ENCODE measurements around the gene TMEM53.
A peak's percentile ranks its signal among the peaks of the same experiment; 100 is the strongest.

The TMEM53 gene

GRCh38 chr1:44714944-44715571 lies 40.8 kb upstream of the TMEM53 start:
- Histone ChIP-seq H2AFZ (ENCODE audit: low read depth, low read length) (peak overlapping the region; percentile 89), H3K36me3 (ENCODE audit: insufficient read depth, low read length) (no peaks in the 10 kb centered on the region), H3K27me3 (ENCODE audit: insufficient read depth, low read length, poor library complexity) (no peaks in the 10 kb centered on the region), H3K79me2 (ENCODE audit: insufficient read depth, low read length) (no peaks in the 10 kb centered on the region), H3K9me3 (ENCODE audit: insufficient read depth, low read length, severe bottlenecking) (no peaks in the 10 kb centered on the region), H3K9ac (ENCODE audit: low read depth, low read length) (0 out of 2 replicates have a peak overlapping the region, but pooled peaks have one; percentile 14), H3K27ac (ENCODE audit: low read length) (no peak overlapping the region; the same call in none of the 2 replicates), H4K20me1 (ENCODE audit: insufficient read depth, low read length) (no peaks in the 10 kb centered on the region), H3K4me2 (ENCODE audit: insufficient read depth, low read length) (peak overlapping the region; percentile 60; the same call in 1 of the 2 replicates), H3K4me1 (ENCODE audit: insufficient read depth, low read length) (peaks cover 13% of the 10 kb centered on the region), H3K4me3 (ENCODE audit: low read depth in 1 of 2, low read length in 2 of 2) (peak overlapping the region in 1 of 2 experiments; percentile 20; a peak in 1 of 4 replicates)
- peak; percentile 81 for DNase-seq
- peak; percentile 97 for TF ChIP-seq CTCF (IDR thresholded peaks at IDR 0.05; ENCODE audit: borderline replicate concordance, extremely low read depth, low read length, poor library complexity, severe bottlenecking)
- TF ChIP-seq EZH2 (IDR thresholded peaks at IDR 0.05; ENCODE audit: borderline replicate concordance, low read depth, low read length, severe bottlenecking): no peak
- ATAC-seq (ENCODE audit: insufficient read depth, low read depth): peak; percentile 89

DNA sequence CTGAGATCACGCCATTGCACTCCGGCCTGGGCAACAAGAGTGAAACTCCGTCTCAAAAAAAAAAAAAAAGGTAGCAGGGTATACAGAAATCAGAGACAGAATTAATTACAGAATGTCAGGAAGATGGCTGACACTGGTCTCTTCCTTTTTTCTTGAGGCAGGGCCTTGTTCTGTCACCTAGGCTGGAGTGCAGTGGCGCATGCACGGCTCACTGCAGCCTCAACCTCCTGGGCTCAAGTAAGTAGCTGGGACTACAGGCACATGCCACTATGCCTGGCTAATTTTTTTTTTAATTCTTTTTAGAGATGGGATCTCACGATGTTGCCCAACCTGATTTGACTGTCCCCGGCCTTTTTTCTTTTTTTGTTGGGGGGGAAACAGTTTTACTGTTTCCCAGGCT lies 40.3 kb upstream of the TMEM53 start:
- Histone ChIP-seq H2AFZ (ENCODE audit: low read depth, low read length) (peak overlapping the region; percentile 89), H3K27me3 (ENCODE audit: insufficient read depth, low read length, poor library complexity) (no peaks in the 10 kb centered on the region), H3K79me2 (ENCODE audit: insufficient read depth, low read length) (no peaks in the 10 kb centered on the region), H3K9me3 (ENCODE audit: insufficient read depth, low read length, severe bottlenecking) (no peaks in the 10 kb centered on the region), H3K9ac (ENCODE audit: low read depth, low read length) (0 out of 2 replicates have a peak overlapping the region, but pooled peaks have one; percentile 14), H4K20me1 (ENCODE audit: insufficient read depth, low read length) (no peaks in the 10 kb centered on the region), H3K4me2 (ENCODE audit: insufficient read depth, low read length) (peak overlapping the region; percentile 60; the same call in 1 of the 2 replicates), H3K4me1 (ENCODE audit: insufficient read depth, low read length) (peaks cover 12% of the 10 kb centered on the region), H3K4me3 (ENCODE audit: low read depth in 1 of 2, low read length in 2 of 2) (no peak overlapping the region), H3K36me3 (ENCODE audit: insufficient read depth, low read length) (no peaks in the 10 kb centered on the region), H3K27ac (ENCODE audit: low read length) (no peak overlapping the region; the same call in 1 of the 2 replicates)
- TF ChIP-seq EZH2 (IDR thresholded peaks at IDR 0.05; ENCODE audit: borderline replicate concordance, low read depth, low read length, severe bottlenecking) (no peak), CTCF (IDR thresholded peaks at IDR 0.05; ENCODE audit: borderline replicate concordance, extremely low read depth, low read length, poor library complexity, severe bottlenecking) (no peak)
- DNase-seq (no peak), ATAC-seq (ENCODE audit: insufficient read depth, low read depth) (no peak)

- DNase-seq: no peak
- TF ChIP-seq CTCF (IDR thresholded peaks at IDR 0.05; ENCODE audit: borderline replicate concordance, extremely low read depth, low read length, poor library complexity, severe bottlenecking) (no peak), EZH2 (IDR thresholded peaks at IDR 0.05; ENCODE audit: borderline replicate concordance, low read depth, low read length, severe bottlenecking) (no peak)
Observed at GRCh38 chr1:44713321-44713781, 39.1 kb upstream of the TMEM53 start.

More at GRCh38 chr1:44713321-44713781, 39.1 kb upstream of the TMEM53 start:
- Histone ChIP-seq H3K4me1 (ENCODE audit: insufficient read depth, low read length) (peaks cover 10% of the 10 kb centered on the region), H3K27ac (ENCODE audit: low read length) (no peak overlapping the region), H3K79me2 (ENCODE audit: insufficient read depth, low read length) (no peaks in the 10 kb centered on the region), H3K27me3 (ENCODE audit: insufficient read depth, low read length, poor library complexity) (no peaks in the 10 kb centered on the region), H3K36me3 (ENCODE audit: insufficient read depth, low read length) (no peaks in the 10 kb centered on the region), H3K4me3 (ENCODE audit: low read depth in 1 of 2, low read length in 2 of 2) (no peak overlapping the region), H3K9ac (ENCODE audit: low read depth, low read length) (no peak overlapping the region), H3K4me2 (ENCODE audit: insufficient read depth, low read length) (no peak overlapping the region), H2AFZ (ENCODE audit: low read depth, low read length) (no peak overlapping the region), H3K9me3 (ENCODE audit: insufficient read depth, low read length, severe bottlenecking) (no peaks in the 10 kb centered on the region), H4K20me1 (ENCODE audit: insufficient read depth, low read length) (no peaks in the 10 kb centered on the region)
- no peak for ATAC-seq (ENCODE audit: insufficient read depth, low read depth)

Data from DND-41 (cell line).